SU-DHL-6 (cell line): Measurements from ENCODE around the gene PRXL2B.

ENCODE experiments used
- CTCF ChIP-seq: fragments of 200-600 bp; sonication (generic); IDR thresholded peaks from one replicate; pipeline ENCODE4 v1.5.1; 2017; ENCODE audit warnings: antibody characterized with exemption, mild to moderate bottlenecking, low read length, moderate library complexity; ENCODE audit not compliant: insufficient read depth, poor library complexity, severe bottlenecking
- EZH2phosphoT487 ChIP-seq: fragments of 200-600 bp; sonication (generic), shearing (Covaris generic); conservative IDR thresholded peaks from 2 replicates; pipeline ENCODE4 v1.6.1; 2018; ENCODE audit warnings: mild to moderate bottlenecking, antibody characterized with exemption, low read length, moderate library complexity, mixed read lengths

- no peak for TF ChIP-seq CTCF
- TF ChIP-seq EZH2phosphoT487: no peak
Measured at GRCh38 chr1:2588661-2589430, 2.3 kb downstream of the PRXL2B start.
